Measurements from ENCODE around the gene PCGF1. TPM values are rescaled to one million over a fixed set of nuclear protein-coding genes. Genes with fewer than 3 reads are reported as not detected.
A peak's percentile ranks its signal among the peaks of the same experiment; 100 is the strongest.

PCGF1 gene
- total and polyA plus RNA-seq, 2 experiments from 2014 or later: 10.9 to 13.4 TPM

DNA sequence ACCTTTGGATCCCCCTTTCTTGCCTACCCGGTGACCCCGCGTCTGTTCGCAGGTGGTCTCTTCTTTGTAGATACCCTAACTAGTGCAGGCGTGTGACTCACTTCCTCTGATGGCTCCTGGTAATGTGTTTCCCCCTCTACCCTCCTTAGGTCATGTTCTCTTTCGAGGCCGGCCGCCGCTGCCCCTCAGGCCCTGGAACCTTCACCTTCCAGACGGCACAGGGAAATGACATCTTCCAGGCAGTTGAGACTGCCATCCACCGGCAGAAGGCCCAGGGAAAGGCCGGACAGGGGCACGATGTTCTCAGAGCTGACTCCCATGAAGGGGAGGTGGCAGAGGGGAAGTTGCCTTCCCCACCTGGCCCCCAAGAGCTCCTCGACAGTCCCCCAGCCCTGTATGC, 48.7 kb upstream of the PCGF1 start:
- Mint-ChIP-seq H3K4me1 (peaks cover 25% of the 10 kb centered on the region), H3K9me3 (no peaks in the 10 kb centered on the region), H3K36me3 (ENCODE audit: low read depth) (no peaks in the 10 kb centered on the region; the same call in 2 of the 3 replicates), H3K27ac (no peak overlapping the region), H3K4me3 (peak overlapping the region; percentile 93), H3K27me3 (ENCODE audit: insufficient read depth, low read depth, poor library complexity) (peaks cover 69% of the 10 kb centered on the region)
- H3K4me3 ChIP-seq: no peak overlapping the region; the same call in 1 of the 2 replicates
- H3K36me3 ChIP-seq (ENCODE audit: insufficient read depth): no peaks in the 10 kb centered on the region
- H3F3A ChIP-seq (replicated peaks; ENCODE audit: low read depth): no peaks in the 10 kb centered on the region; the same call in 1 of the 2 replicates
- peaks cover 74% of the 10 kb centered on the region for H3K27me3 ChIP-seq (ENCODE audit: insufficient read depth)
- no peak overlapping the region for H2AFZ ChIP-seq
- no peak for ATAC-seq
- DNase-seq (ENCODE audit: low spot score): no peak
- TF ChIP-seq ZNF331 (CRISPR knock-in tag; IDR thresholded peaks at IDR 0.05; ENCODE audit: low read depth) (no peak), JUNB (IDR thresholded peaks at IDR 0.05; ENCODE audit: unreplicated experiment) (no peak), ZNF114 (CRISPR knock-in tag; IDR thresholded peaks at IDR 0.05) (no peak), POLR2AphosphoS5 (IDR thresholded peaks at IDR 0.05; ENCODE audit: low read depth) (no peak), EZH2 (IDR thresholded peaks at IDR 0.05; ENCODE audit: low read depth, unreplicated experiment) (no peak), NANOG (IDR thresholded peaks at IDR 0.05; ENCODE audit: borderline replicate concordance) (no peak), EZH2phosphoT487 (IDR thresholded peaks at IDR 0.05; ENCODE audit: unreplicated experiment) (no peak), CREB1 (CRISPR knock-in tag; IDR thresholded peaks at IDR 0.05; ENCODE audit: low read depth) (no peak), STAT1 (IDR thresholded peaks at IDR 0.05; ENCODE audit: unreplicated experiment) (no peak)
- TF ChIP-seq, protein P1, sequence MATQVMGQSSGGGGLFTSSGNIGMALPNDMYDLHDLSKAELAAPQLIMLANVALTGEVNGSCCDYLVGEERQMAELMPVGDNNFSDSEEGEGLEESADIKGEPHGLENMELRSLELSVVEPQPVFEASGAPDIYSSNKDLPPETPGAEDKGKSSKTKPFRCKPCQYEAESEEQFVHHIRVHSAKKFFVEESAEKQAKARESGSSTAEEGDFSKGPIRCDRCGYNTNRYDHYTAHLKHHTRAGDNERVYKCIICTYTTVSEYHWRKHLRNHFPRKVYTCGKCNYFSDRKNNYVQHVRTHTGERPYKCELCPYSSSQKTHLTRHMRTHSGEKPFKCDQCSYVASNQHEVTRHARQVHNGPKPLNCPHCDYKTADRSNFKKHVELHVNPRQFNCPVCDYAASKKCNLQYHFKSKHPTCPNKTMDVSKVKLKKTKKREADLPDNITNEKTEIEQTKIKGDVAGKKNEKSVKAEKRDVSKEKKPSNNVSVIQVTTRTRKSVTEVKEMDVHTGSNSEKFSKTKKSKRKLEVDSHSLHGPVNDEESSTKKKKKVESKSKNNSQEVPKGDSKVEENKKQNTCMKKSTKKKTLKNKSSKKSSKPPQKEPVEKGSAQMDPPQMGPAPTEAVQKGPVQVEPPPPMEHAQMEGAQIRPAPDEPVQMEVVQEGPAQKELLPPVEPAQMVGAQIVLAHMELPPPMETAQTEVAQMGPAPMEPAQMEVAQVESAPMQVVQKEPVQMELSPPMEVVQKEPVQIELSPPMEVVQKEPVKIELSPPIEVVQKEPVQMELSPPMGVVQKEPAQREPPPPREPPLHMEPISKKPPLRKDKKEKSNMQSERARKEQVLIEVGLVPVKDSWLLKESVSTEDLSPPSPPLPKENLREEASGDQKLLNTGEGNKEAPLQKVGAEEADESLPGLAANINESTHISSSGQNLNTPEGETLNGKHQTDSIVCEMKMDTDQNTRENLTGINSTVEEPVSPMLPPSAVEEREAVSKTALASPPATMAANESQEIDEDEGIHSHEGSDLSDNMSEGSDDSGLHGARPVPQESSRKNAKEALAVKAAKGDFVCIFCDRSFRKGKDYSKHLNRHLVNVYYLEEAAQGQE (IDR thresholded peaks at IDR 0.05; ENCODE audit: unreplicated experiment): no peak
- TF ChIP-seq, protein P2, sequence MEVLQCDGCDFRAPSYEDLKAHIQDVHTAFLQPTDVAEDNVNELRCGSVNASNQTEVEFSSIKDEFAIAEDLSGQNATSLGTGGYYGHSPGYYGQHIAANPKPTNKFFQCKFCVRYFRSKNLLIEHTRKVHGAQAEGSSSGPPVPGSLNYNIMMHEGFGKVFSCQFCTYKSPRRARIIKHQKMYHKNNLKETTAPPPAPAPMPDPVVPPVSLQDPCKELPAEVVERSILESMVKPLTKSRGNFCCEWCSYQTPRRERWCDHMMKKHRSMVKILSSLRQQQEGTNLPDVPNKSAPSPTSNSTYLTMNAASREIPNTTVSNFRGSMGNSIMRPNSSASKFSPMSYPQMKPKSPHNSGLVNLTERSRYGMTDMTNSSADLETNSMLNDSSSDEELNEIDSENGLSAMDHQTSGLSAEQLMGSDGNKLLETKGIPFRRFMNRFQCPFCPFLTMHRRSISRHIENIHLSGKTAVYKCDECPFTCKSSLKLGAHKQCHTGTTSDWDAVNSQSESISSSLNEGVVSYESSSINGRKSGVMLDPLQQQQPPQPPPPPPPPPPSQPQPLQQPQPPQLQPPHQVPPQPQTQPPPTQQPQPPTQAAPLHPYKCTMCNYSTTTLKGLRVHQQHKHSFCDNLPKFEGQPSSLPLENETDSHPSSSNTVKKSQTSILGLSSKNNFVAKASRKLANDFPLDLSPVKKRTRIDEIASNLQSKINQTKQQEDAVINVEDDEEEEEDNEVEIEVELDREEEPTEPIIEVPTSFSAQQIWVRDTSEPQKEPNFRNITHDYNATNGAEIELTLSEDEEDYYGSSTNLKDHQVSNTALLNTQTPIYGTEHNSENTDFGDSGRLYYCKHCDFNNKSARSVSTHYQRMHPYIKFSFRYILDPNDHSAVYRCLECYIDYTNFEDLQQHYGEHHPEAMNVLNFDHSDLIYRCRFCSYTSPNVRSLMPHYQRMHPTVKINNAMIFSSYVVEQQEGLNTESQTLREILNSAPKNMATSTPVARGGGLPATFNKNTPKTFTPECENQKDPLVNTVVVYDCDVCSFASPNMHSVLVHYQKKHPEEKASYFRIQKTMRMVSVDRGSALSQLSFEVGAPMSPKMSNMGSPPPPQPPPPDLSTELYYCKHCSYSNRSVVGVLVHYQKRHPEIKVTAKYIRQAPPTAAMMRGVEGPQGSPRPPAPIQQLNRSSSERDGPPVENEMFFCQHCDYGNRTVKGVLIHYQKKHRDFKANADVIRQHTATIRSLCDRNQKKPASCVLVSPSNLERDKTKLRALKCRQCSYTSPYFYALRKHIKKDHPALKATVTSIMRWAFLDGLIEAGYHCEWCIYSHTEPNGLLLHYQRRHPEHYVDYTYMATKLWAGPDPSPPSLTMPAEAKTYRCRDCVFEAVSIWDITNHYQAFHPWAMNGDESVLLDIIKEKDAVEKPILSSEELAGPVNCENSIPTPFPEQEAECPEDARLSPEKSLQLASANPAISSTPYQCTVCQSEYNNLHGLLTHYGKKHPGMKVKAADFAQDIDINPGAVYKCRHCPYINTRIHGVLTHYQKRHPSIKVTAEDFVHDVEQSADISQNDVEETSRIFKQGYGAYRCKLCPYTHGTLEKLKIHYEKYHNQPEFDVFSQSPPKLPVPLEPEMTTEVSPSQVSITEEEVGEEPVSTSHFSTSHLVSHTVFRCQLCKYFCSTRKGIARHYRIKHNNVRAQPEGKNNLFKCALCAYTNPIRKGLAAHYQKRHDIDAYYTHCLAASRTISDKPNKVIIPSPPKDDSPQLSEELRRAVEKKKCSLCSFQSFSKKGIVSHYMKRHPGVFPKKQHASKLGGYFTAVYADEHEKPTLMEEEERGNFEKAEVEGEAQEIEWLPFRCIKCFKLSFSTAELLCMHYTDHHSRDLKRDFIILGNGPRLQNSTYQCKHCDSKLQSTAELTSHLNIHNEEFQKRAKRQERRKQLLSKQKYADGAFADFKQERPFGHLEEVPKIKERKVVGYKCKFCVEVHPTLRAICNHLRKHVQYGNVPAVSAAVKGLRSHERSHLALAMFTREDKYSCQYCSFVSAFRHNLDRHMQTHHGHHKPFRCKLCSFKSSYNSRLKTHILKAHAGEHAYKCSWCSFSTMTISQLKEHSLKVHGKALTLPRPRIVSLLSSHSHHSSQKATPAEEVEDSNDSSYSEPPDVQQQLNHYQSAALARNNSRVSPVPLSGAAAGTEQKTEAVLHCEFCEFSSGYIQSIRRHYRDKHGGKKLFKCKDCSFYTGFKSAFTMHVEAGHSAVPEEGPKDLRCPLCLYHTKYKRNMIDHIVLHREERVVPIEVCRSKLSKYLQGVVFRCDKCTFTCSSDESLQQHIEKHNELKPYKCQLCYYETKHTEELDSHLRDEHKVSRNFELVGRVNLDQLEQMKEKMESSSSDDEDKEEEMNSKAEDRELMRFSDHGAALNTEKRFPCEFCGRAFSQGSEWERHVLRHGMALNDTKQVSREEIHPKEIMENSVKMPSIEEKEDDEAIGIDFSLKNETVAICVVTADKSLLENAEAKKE (CRISPR knock-in tag; IDR thresholded peaks at IDR 0.05): no peak
- TF ChIP-seq, protein P3, sequence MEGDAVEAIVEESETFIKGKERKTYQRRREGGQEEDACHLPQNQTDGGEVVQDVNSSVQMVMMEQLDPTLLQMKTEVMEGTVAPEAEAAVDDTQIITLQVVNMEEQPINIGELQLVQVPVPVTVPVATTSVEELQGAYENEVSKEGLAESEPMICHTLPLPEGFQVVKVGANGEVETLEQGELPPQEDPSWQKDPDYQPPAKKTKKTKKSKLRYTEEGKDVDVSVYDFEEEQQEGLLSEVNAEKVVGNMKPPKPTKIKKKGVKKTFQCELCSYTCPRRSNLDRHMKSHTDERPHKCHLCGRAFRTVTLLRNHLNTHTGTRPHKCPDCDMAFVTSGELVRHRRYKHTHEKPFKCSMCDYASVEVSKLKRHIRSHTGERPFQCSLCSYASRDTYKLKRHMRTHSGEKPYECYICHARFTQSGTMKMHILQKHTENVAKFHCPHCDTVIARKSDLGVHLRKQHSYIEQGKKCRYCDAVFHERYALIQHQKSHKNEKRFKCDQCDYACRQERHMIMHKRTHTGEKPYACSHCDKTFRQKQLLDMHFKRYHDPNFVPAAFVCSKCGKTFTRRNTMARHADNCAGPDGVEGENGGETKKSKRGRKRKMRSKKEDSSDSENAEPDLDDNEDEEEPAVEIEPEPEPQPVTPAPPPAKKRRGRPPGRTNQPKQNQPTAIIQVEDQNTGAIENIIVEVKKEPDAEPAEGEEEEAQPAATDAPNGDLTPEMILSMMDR (conservative IDR thresholded peaks at IDR 0.05; ENCODE audit: low read depth in 2 of 2): no peak
- no peaks in the 10 kb centered on the region for H3K79me2 ChIP-seq (replicated peaks; ENCODE audit: insufficient read depth)
- no peak overlapping the region for H3K4me2 ChIP-seq
- no peaks in the 10 kb centered on the region for H4K20me1 ChIP-seq (replicated peaks; ENCODE audit: insufficient read depth)
- H3K4me1 ChIP-seq (ENCODE audit: insufficient read depth): peaks cover 25% of the 10 kb centered on the region
- H3K27ac ChIP-seq (ENCODE audit: low read depth): no peak overlapping the region
- no peaks in the 10 kb centered on the region for H3K9me2 ChIP-seq (ENCODE audit: insufficient read depth)
